GM12878 (cell line): ENCODE measurements around the gene NPVF. TPM values are rescaled to one million over a fixed set of nuclear protein-coding genes. Genes with fewer than 3 reads are reported as not detected.

Experiments
- ATAC-seq: fragments of 200-7000 bp; cut with Tn5 transposase; 3 replicates; pipeline ENCODE4 v1.9.1; 2020; ENCODE audit warnings: mild to moderate bottlenecking, moderate library complexity
- BruUV-seq: library from RNA; stranded (reverse); fragments of 400-500 nt; replicated peaks from 2 replicates; lab custom pipeline; 2021; lab: Mats Ljungman, UMichigan
- CTCF ChIA-PET: fragments of 300-600 bp; sonication (Branson Sonifier 250); formaldehyde crosslinking; extraction: SDS; loops from one replicate; lab custom pipeline; 2021; ENCODE audit warnings: inconsistent platforms; lab: Yijun Ruan, JAX
- POLR2A ChIA-PET: fragments of 350-600 bp; formaldehyde crosslinking; extraction: SDS; loops from one replicate; lab custom pipeline; 2021; ENCODE audit warnings: inconsistent platforms; lab: Charles Lee
- RAD21 ChIA-PET: fragments of 300-600 bp; sonication (Branson Sonifier 250); formaldehyde crosslinking; loops from one replicate; lab custom pipeline; 2023; ENCODE audit warnings: antibody characterized with exemption; ENCODE audit not compliant: unreplicated experiment; lab: Charles Lee
- SMC1A ChIA-PET: fragments of 300-600 bp; sonication (Branson Sonifier 250); formaldehyde crosslinking; loops from one replicate; lab custom pipeline; 2023; ENCODE audit not compliant: unreplicated experiment, uncharacterized antibody; lab: Charles Lee
- DNase-seq: peaks from one replicate; pipeline ENCODE4 v3.0.0-alpha.2; 2011; ENCODE audit warnings: low read depth, low spot score
- FAIRE-seq: peaks from 3 replicates; lab custom pipeline; 2011; peaks lifted over from hg19 to GRCh38; lab: Jason Lieb, UNC
- H2AFZ ChIP-seq: 2 replicates; pipeline ENCODE4 v1.6.0; 2011; ENCODE audit warnings: low read depth, low read length, control low read depth; ENCODE audit not compliant: control insufficient read depth
- H3K27ac ChIP-seq: 2 replicates; pipeline ENCODE4 v1.5.1; 2011; ENCODE audit warnings: control low read depth; ENCODE audit not compliant: control insufficient read depth, insufficient read depth
- H3K27me3 ChIP-seq, 2 experiments: replicated peaks in 1 of 2; 2 replicates each; pipeline versions ENCODE4 v1.6.0 to v1.6.1; 2011; ENCODE audit warnings: low read length in 1 of 2; ENCODE audit not compliant: control insufficient read depth in 2 of 2, insufficient read depth in 2 of 2
- H3K36me3 ChIP-seq, 2 experiments: 2 replicates each; pipeline ENCODE4 v1.5.1; 2011; ENCODE audit warnings: low read length in 1 of 2; ENCODE audit not compliant: control insufficient read depth in 2 of 2, insufficient read depth in 2 of 2
- H3K4me1 ChIP-seq: 2 replicates; pipeline ENCODE4 v1.6.1; 2011; ENCODE audit warnings: mild to moderate bottlenecking, low read length, moderate library complexity, mixed read lengths; ENCODE audit not compliant: control insufficient read depth, insufficient read depth
- H3K4me2 ChIP-seq: 2 replicates; pipeline ENCODE4 v1.6.0; 2011; ENCODE audit warnings: control low read depth; ENCODE audit not compliant: control insufficient read depth, insufficient read depth
- H3K4me3 ChIP-seq: fragments of 200-600 bp; sonication (generic); 2 replicates; pipeline ENCODE4 v1.5.1; 2016
- H3K79me2 ChIP-seq: 2 replicates; pipeline ENCODE4 v1.6.0; 2011; ENCODE audit warnings: low read length; ENCODE audit not compliant: control insufficient read depth, insufficient read depth
- H3K9ac ChIP-seq: 2 replicates; pipeline ENCODE4 v1.8.0; 2011; ENCODE audit warnings: low read length, control low read depth, mixed read lengths; ENCODE audit not compliant: control insufficient read depth, insufficient read depth
- H3K9me3 ChIP-seq: replicated peaks from 3 replicates; pipeline ENCODE4 v1.5.1; 2011; ENCODE audit warnings: mild to moderate bottlenecking, low read length; ENCODE audit not compliant: control insufficient read depth, insufficient read depth
- H4K20me1 ChIP-seq: 2 replicates; pipeline ENCODE4 v1.6.0; 2011; ENCODE audit not compliant: control insufficient read depth, insufficient read depth
- ATF2 ChIP-seq: IDR thresholded peaks from 2 replicates; pipeline ENCODE4 v1.6.1; 2012; ENCODE audit warnings: low read length, inconsistent platforms
- CHD1 ChIP-seq: IDR thresholded peaks from 2 replicates; pipeline ENCODE4 v1.6.1; 2012; ENCODE audit warnings: low read depth, low read length, improper control_type of control experiment
- KLF5 ChIP-seq: fragments of 450-650 bp; IDR thresholded peaks from 2 replicates; pipeline ENCODE4 v1.6.1; 2014; ENCODE audit warnings: mild to moderate bottlenecking; ENCODE audit not compliant: partially characterized antibody
- MEF2A ChIP-seq: IDR thresholded peaks from 2 replicates; pipeline ENCODE4 v1.6.1; 2011; ENCODE audit warnings: low read depth, mild to moderate bottlenecking, low read length, moderate library complexity; ENCODE audit not compliant: insufficient read depth
- NFYB ChIP-seq: IDR thresholded peaks from 2 replicates; pipeline ENCODE4 v1.6.1; 2011; ENCODE audit warnings: low read depth, mild to moderate bottlenecking, low read length, improper control_type of control experiment, moderate library complexity; ENCODE audit not compliant: insufficient read depth
- RB1 ChIP-seq: fragments of 450-650 bp; formaldehyde crosslinking; IDR thresholded peaks from 2 replicates; pipeline ENCODE4 v1.6.1; 2017; ENCODE audit warnings: mild to moderate bottlenecking, borderline replicate concordance
- RUNX3 ChIP-seq: IDR thresholded peaks from 2 replicates; pipeline ENCODE4 v1.6.1; 2012; ENCODE audit warnings: low read length, inconsistent platforms
- SMARCA5 ChIP-seq: fragments of 450-650 bp; IDR thresholded peaks from 2 replicates; pipeline ENCODE4 v1.6.1; 2017; ENCODE audit warnings: mild to moderate bottlenecking
- WRNIP1 ChIP-seq: IDR thresholded peaks from 2 replicates; pipeline ENCODE4 v1.6.1; 2011; ENCODE audit warnings: low read depth, low read length, improper control_type of control experiment, borderline replicate concordance
- ZNF384 ChIP-seq: IDR thresholded peaks from 2 replicates; pipeline ENCODE4 v1.6.1; 2012; ENCODE audit warnings: low read depth, mild to moderate bottlenecking, low read length, improper control_type of control experiment, borderline replicate concordance
- WGBS: methylation state at CpG from one replicate; pipeline ENCODE4 v1.1.6; 2016; ENCODE audit warnings: low lambda C conversion rate; ENCODE audit not compliant: insufficient replicate concordance, insufficient coverage; ENCODE audit errors: missing lambda C conversion rate; 5-methylcytosine and 5-hydroxymethylcytosine counted together
- in situ Hi-C: fragments of 300-500 bp; cut with MboI; formaldehyde crosslinking; loops from 9 replicates; pipeline ENCODE4 v1.14.3; 2018; ENCODE audit warnings: mixed read lengths
- intact Hi-C: fragments of 100-400 bp; cut with micrococcal nuclease; formaldehyde crosslinking; loops from one replicate; pipeline ENCODE4 v1.14.2; 2022; ENCODE audit not compliant: unreplicated experiment
- polyA plus RNA-seq, 11 experiments: library from polyadenylated mRNA; depleted of rRNA in 4 of 11; unstranded in 6 of 11; stranded (reverse) in 5 of 11; fragments of >200 nt; fragmentation: Nextera tagmentation in 4 of 11; fragmentation: Illumina TruSeq in 1 of 11; extraction: Ambion mirVana in 4 of 11; extraction: Trizol in 1 of 11; gene quantifications; 1 replicate in 1 of 11; 2 replicates in 10 of 11; pipeline versions ENCODE4 v1.2.1 to v1.2.3, GENCODE V29; 2011 to 2016; ENCODE audit warnings: inconsistent platforms in 2 of 11, missing spikeins in 2 of 11, low read depth in 1 of 11
- total RNA-seq, 4 experiments: library from RNA; depleted of rRNA in 3 of 4; stranded (reverse); fragments of >200 nt in 3 of 4; fragmentation: Illumina TruSeq in 1 of 4; extraction: Trizol in 1 of 4; gene quantifications; 2 replicates each; pipeline versions ENCODE4 v1.2.1 to v1.2.3, GENCODE V29; 2013 to 2021
- TF ChIP-seq, protein P1 (sequence below): fragments of 450-650 bp; IDR thresholded peaks from 2 replicates; pipeline ENCODE4 v1.6.1; 2018; ENCODE audit warnings: mild to moderate bottlenecking, low read depth, moderate library complexity; ENCODE audit not compliant: partially characterized antibody
- TF ChIP-seq, protein P2 (sequence below): IDR thresholded peaks from 2 replicates; pipeline ENCODE4 v1.6.1; 2012; ENCODE audit warnings: low read depth, low read length, improper control_type of control experiment

Gene NPVF
- total and polyA plus RNA-seq, 10 of the 15 experiments (the other 5 are each of a cell fraction or from before 2014, with no cell fraction given), result not detected

GRCh38 chr7:25192043-25192442, 36.2 kb downstream of the NPVF start:
- H3K4me2 ChIP-seq, result no peak overlapping the region
- no peak for DNase-seq
- H3K79me2 ChIP-seq, result no peaks in the 10 kb centered on the region
- no peak for FAIRE-seq
- WGBS, result 56% methylated on average over 3 of the region's 3 CpGs
- H2AFZ ChIP-seq, result no peak overlapping the region
- ATAC-seq, result no peak
- no peaks in the 10 kb centered on the region for H3K9me3 ChIP-seq
- no peak overlapping the region for H3K4me3 ChIP-seq
- no peaks in the 10 kb centered on the region for H3K27me3 ChIP-seq
- H3K9ac ChIP-seq, result no peak overlapping the region
- BruUV-seq, result no TSS peak
- ChIA-PET SMC1A (interaction anchor here (1.0 to 1.5 kb wide), 2 partner anchors 19 to 31 kb away, joined by 3 to 4 read pairs; no protein-coding TSS in a partner anchor), RAD21 (no interaction called here), CTCF (interaction anchor here (1.1 to 1.8 kb wide), 3 partner anchors 12 to 200 kb away, joined by 3 to 6 read pairs (median 5); a partner anchor contains a TSS), POLR2A (no interaction called here)
- no peak overlapping the region for H3K27ac ChIP-seq
- no peaks in the 10 kb centered on the region for H3K4me1 ChIP-seq
- no peaks in the 10 kb centered on the region for H3K36me3 ChIP-seq
- in situ Hi-C loops, result no loop called here
- intact Hi-C loops, result no loop called here
- TF ChIP-seq CHD1 (no peak), WRNIP1 (no peak), MEF2A (no peak), KLF5 (no peak), RB1 (no peak), ATF2 (no peak), NFYB (no peak), RUNX3 (no peak), ZNF384 (no peak), SMARCA5 (no peak)
- TF ChIP-seq, protein P1, sequence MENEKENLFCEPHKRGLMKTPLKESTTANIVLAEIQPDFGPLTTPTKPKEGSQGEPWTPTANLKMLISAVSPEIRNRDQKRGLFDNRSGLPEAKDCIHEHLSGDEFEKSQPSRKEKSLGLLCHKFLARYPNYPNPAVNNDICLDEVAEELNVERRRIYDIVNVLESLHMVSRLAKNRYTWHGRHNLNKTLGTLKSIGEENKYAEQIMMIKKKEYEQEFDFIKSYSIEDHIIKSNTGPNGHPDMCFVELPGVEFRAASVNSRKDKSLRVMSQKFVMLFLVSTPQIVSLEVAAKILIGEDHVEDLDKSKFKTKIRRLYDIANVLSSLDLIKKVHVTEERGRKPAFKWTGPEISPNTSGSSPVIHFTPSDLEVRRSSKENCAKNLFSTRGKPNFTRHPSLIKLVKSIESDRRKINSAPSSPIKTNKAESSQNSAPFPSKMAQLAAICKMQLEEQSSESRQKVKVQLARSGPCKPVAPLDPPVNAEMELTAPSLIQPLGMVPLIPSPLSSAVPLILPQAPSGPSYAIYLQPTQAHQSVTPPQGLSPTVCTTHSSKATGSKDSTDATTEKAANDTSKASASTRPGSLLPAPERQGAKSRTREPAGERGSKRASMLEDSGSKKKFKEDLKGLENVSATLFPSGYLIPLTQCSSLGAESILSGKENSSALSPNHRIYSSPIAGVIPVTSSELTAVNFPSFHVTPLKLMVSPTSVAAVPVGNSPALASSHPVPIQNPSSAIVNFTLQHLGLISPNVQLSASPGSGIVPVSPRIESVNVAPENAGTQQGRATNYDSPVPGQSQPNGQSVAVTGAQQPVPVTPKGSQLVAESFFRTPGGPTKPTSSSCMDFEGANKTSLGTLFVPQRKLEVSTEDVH, result no peak
- TF ChIP-seq, protein P2, sequence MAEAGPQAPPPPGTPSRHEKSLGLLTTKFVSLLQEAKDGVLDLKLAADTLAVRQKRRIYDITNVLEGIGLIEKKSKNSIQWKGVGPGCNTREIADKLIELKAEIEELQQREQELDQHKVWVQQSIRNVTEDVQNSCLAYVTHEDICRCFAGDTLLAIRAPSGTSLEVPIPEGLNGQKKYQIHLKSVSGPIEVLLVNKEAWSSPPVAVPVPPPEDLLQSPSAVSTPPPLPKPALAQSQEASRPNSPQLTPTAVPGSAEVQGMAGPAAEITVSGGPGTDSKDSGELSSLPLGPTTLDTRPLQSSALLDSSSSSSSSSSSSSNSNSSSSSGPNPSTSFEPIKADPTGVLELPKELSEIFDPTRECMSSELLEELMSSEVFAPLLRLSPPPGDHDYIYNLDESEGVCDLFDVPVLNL, result no peak
- H4K20me1 ChIP-seq, result no peaks in the 10 kb centered on the region
